Gastrocnemius medialis (tissue), 4 donors: ENCODE results near the gene CTDSPL.

Experiments used
- CTCF ChIP-seq, 5 experiments: fragments of 450-650 bp in 3 of 5; fragments of 200-600 bp in 2 of 5; sonication (generic) in 2 of 5; IDR thresholded peaks in 4 of 5; conservative IDR thresholded peaks in 1 of 5; 1 replicate in 4 of 5; 2 replicates in 1 of 5; pipeline ENCODE4 v1.5.1; 2016 to 2019; ENCODE audit warnings: antibody characterized with exemption in 5 of 5, mild to moderate bottlenecking in 3 of 5, moderate library complexity in 3 of 5
- POLR2A ChIP-seq, 2 donors: fragments of 450-650 bp; IDR thresholded peaks; one replicate each; pipeline ENCODE4 v1.6.1; 2017; ENCODE audit warnings: antibody characterized with exemption in 2 of 2, mild to moderate bottlenecking in 2 of 2, moderate library complexity in 2 of 2

GRCh38 chr3:37913522-37913921 is 51.8 kb downstream of the CTDSPL start:
- TF ChIP-seq POLR2A (IDR thresholded peaks at IDR 0.05) (no peak), CTCF (IDR thresholded peaks at IDR 0.05 in 4 of 5, conservative IDR thresholded peaks at IDR 0.05 in 1 of 5) (no peak)
